KG1 (cell line): ENCODE data around the gene DGLUCY.
"Not testable (repeated sequence)": the region's sequence is repeated elsewhere in the genome, so short reads cannot be mapped to it uniquely, and the experiment has no call there.

ENCODE experiments used
- DNase-seq: peaks from one replicate; lab custom pipeline; 2025; lab: John Stamatoyannopoulos, UW

Gene DGLUCY

DNA sequence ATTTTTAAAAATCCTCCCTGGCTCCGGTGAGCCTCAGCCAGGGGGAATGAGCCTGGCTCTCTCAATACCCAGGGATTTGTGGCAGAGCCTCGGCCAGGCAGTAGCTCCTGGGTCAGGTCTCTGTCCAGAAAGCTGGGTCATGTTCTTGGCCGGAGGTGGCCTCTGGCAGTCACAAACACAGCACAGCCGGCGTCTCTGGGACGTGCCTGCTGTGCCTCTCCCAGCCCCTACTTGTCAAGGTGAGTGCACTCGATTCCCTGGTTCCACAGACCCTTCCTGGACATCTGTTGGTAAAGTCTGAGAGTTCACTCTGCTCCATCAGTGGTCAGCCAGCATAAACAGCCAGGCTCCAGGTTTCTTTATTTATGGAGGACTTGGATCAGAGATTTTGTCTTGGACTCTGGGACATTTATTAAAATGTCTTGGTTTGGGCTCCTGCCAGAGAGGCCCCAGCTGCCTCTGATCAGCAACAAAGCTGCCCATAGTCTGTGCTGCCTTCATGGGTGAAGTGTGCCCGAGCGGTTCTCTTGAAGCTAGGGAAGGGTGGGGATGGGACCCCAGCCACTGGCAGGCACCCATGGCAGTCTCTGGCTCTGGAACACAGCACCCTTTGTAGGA lies 56.7 kb downstream of the DGLUCY start:
- DNase-seq: no peak

- no peak for DNase-seq
These were observed 57.4 kb downstream of the DGLUCY start for GRCh38 chr14:91171291-91171690.

DNA sequence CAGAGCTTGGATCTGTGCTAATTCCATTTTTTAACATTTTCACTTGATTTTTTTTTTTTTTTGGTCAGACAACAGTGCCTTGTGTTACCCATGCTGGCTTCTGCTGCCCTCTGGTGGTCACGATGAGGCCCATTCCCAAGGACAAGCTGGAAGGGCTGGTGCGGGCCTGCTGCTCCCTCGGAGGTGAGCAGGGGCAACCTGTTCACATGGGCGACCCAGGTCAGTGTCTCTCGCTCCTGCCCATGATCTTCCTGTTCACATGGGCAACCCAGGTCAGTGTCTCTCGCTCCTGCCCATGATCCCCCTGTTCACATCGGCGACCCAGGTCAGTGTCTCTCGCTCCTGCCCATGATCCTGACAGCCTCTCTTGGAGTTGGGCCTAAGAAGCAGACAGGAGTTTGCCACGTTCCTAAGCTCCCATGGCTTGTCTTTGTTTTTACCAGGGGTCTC lies 59.4 kb downstream of the DGLUCY start:
- peak; percentile 15 for DNase-seq

DNA sequence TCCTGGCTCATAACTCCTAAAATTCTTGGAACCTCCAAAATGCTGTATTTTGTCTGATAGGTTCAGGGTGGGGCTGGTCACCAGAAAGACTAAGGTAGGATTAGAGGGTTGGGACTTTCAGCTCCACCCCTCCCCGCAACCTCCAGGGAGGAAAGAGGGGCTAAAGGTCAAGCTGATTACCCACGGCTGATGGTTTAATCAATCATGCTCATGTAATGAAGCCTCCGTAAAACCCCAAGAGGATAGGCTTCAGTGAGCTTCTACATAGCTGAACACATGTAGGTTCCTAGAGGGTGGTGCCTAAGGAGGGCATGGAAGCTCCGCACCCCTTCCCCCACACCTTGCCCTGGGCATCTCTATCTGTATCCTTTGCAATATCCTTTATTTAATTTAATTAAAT lies 60.0 kb downstream of the DGLUCY start:
- DNase-seq: no peak

DNA sequence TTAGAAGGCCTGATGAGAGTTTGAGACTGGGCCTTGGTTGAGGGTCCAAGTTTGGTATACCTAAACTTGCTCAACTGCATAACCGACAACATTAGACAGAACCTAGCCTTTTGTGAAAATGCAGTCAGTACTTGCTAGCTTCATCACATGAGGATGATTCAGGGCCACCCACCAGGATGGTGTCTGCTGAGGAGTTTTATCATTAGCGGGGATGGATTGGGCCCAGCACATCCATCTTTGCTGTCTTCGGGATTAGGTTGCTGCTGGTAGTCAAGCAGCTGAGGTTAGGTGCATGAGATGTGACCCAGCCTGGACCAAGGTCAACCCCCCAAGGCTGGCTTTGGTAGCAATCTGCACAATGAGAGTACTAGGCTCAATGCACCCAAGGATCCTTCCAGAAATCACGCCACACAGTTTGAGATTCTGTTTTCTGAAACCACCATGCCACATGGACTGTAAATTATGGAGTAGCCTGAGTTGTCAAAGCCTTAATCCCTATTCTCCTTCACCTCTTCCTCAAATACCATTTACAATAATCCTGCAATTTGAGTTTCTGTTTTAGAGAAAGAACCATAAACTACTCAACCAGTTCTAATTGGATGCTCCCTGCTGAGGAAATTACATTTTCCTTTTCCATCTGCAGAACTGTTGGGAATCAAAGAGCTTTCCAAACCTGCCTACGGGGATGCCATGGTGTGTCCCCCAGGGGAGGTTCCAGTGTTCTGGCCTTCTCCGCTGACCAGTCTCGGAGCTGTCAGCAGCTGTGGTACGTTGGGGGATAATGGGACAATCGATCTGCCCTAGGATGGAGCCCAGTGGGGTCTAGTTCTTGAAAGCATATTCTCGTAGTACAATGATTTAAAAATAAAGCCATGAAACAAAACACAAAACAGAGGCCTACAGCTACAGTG lies 61.7 kb downstream of the DGLUCY start:
- DNase-seq: no peak

- peak; percentile 8 for DNase-seq
These were observed 63.5 kb downstream of the DGLUCY start for GRCh38 chr14:91177073-91178034.

DNA sequence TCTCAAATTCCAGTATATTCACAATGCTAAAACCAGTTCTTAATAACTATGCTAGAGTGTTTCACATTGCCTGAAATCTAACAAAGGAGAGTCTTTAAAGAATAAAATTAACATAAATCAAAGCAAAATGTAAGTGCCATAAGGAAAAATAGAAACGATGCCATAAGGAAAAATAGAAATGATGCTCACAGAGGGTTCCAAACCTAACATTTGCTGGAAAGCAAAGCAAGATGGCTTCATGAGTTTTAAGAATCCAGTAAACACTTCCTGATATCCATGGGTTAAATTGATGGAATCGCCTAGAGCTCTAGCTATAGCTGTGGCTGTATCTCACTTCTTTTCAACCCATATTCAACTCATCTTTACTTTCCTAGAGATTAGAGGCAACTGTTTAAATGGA lies 66.7 kb downstream of the DGLUCY start:
- DNase-seq: no peak

DNA sequence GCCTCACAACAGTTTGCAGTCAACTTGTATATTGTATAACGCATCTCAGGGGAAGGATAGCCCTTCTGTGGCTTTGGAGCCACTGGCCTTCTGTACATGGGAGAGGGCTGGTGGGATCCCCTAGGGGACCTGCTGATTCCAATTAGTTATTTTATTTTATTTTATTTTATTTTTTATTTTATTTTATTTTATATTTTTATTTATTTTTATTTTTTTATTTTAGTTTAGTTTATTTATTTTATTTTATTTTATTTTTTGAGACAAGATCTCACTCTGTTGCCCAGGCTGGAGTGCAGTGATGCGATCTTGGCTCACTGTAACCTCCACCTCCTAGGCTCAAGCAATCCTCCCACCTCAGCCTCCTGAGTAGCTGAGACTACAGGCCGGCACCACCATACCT lies 68.9 kb downstream of the DGLUCY start:
- DNase-seq: not testable (repeated sequence)

- DNase-seq: no peak
These were observed 70.7 kb downstream of the DGLUCY start for GRCh38 chr14:91184559-91184958.

DNA sequence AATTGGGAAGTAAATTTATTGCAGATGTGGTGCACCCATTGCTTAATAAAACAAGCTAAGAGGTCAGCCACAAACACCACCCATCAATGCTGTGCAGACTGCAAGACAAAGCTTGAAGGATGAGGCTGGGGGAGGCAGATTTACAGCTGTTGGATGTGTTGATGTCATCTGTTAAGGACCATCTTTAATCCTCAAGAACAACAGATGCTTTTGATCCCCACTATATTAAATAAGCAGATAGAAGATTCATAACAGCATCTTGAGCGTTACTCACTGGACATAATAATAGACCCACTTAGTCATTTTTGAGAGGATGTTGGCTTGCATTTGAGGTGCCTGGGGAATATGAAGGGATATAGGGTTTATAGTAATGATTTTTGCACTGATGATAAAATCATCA lies 71.8 kb downstream of the DGLUCY start:
- DNase-seq: no peak

DNA sequence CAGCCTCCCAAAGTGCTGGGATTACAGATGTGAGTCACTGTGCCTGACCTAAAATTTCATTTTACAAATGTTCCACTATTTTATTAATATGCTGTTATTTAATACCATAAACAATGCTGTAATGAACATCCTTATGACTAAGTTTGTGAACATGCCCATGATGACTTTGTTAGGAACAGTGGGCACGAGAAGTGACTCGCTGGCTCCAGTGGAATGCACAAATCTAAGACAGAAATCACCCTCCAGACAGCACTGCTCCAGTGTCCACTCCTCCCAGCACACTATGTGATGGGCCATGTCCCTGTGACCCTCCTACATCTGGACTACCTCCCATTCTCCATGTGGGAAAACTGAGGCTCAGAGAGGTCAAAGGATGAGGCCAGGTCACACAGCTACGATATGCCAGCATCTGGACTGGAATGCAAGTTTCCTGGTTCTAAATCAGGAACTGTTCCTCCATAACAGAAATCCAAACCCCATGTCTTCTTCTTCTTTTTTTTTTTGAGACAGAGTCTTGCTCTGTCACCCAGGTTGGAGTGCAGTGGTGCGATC lies 72.7 kb downstream of the DGLUCY start:
- DNase-seq: no peak

GRCh38 chr14:91187271-91187670 lies 73.4 kb downstream of the DGLUCY start:
- DNase-seq: no peak

- DNase-seq: no peak
These were observed 77.0 kb downstream of the DGLUCY start for GRCh38 chr14:91190853-91191252.

- no peak for DNase-seq
These were observed 79.2 kb downstream of the DGLUCY start for GRCh38 chr14:91193069-91193468.

DNA sequence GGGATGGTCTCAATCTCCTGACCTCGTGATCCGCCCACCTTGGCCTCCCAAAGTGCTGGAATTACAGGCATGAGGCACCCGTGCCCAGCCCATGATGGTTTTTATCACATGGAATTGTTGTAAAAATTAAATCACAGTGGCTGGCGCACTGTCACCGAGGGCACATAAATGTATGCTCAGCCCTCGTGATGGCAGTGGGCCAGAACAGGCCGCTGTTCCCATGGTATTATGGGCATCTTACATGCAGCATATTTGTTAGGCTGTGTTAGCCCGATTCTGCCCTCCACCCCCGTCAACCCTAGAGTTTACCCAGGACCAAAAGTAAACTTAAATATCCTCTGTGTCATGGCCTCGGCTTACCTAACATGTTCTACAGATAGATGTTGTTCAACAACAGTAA lies 82.0 kb downstream of the DGLUCY start:
- no peak for DNase-seq

GRCh38 chr14:91197631-91198030 lies 83.8 kb downstream of the DGLUCY start:
- DNase-seq: no peak

GRCh38 chr14:91200802-91201201 lies 86.9 kb downstream of the DGLUCY start:
- not testable (repeated sequence) for DNase-seq

DNA sequence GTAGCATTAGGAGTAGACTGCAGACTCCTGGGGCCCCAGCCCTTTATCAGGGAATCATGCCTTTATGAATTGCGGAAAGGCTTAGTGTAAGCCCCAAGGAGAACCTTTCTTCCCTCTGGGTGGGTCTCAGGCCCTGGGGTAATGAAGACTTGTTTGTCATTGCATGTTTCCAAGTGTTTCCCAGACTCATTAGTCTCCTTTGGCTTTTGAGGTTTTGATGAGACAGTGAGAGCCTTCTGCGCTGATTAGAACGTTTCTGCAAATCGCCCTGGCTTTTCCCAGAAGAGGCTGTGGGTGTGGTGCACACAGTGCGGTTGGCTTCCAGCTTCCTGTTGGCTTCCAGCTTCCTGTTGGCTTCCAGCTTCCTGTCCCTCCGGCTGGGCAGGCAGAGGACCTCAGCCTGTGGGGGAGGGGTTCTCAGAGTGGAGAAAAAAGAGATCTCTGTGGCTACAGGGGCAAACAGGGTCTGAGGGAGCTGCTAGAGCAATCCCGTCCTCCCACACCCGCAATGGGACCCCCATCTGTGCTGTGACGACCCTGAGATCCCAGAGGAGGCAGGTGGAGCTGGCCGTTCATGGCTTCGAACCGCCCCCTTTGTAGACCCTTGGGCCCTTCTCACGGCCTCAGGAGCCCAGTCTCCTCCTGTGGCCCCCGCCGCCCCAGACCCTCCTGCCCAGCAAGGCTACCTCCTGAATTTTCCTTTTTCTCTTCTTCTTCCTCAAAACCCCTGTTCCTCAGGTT lies 88.5 kb downstream of the DGLUCY start:
- DNase-seq: no peak

DNA sequence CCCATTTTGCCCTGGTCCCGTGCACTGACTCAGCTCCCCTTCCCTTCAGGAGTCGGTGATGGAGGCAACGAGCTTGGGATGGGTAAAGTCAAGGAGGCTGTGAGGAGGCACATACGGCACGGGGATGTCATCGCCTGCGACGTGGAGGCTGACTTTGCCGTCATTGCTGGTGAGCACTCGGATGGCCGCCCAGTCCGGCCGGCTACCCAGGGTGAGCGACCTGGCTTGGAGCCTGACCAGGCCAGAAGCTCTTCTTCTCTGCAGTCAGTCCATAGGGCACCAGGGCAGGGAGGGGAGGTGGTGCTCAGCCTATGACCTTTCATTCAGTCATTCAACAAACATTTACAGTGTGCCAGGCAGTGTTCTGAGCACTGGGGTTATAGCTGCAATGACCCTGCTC lies 90.8 kb downstream of the DGLUCY start:
- no peak for DNase-seq

DNA sequence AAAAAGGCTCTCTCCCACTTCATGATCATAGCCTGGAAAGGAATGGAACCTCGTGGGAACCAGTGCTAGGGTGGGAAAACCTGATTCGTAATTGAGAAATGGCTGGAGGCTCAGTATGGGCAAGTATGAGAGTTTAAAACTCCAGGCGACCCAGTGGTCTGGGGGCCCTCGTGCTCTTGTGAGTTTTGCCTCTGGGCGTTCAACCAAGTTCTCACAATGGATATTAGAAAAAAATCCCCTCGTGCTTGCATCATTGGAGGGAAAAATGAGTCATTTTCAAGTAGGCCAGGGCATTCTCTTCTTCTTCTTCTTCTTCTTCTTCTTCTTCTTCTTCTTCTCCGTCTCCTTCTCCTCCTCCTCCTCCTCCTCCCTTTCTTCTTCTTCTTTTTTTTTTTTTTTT lies 91.6 kb downstream of the DGLUCY start:
- DNase-seq: no peak

DNA sequence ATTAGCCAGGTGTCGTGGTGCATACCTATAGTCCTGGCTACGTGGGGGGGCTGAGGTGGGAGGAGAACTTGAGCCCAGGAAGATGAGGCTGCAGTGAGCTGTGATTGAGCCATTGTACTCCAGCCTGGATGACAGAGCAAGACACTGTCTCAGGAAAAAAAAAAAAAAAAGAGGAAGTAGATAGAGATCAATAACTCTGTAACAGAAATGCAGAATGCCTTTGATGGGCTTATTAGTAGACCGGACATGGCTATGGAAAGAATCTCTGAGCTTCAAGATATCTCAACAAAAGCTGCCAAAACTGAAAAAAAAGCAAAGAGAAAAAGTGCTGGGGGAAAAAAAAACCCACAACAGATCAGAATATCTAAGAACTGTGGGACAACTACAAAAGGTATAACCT lies 93.1 kb downstream of the DGLUCY start:
- no peak for DNase-seq
